HEK293 (cell line): Measurements from ENCODE around the gene COL8A1.

Source experiments
- CTCF ChIP-seq: fragments of 450-650 bp; formaldehyde crosslinking; IDR thresholded peaks from 2 replicates; pipeline ENCODE4 v1.5.1; 2016; ENCODE audit warnings: missing biosample characterization, missing genetic modification characterization
- KLF16 ChIP-seq: fragments of 450-650 bp; formaldehyde crosslinking; IDR thresholded peaks from 2 replicates; pipeline ENCODE4 v1.5.1; 2017; ENCODE audit warnings: missing biosample characterization, missing genetic modification characterization
- ZBTB44 ChIP-seq: fragments of 450-650 bp; IDR thresholded peaks from 2 replicates; pipeline ENCODE4 v1.5.1; 2018; ENCODE audit warnings: missing biosample characterization, mild to moderate bottlenecking, missing genetic modification characterization
- ZNF146 ChIP-seq: fragments of 450-650 bp; formaldehyde crosslinking; IDR thresholded peaks from 2 replicates; pipeline ENCODE4 v1.5.1; 2016; ENCODE audit warnings: missing biosample characterization, missing genetic modification characterization
- ZNF148 ChIP-seq: fragments of 450-650 bp; formaldehyde crosslinking; IDR thresholded peaks from 2 replicates; pipeline ENCODE4 v1.5.0; 2017; ENCODE audit warnings: missing biosample characterization, missing genetic modification characterization, borderline replicate concordance
- ZNF155 ChIP-seq: fragments of 450-650 bp; formaldehyde crosslinking; IDR thresholded peaks from 2 replicates; pipeline ENCODE4 v1.5.1; 2016; ENCODE audit warnings: missing biosample characterization, missing genetic modification characterization
- ZNF292 ChIP-seq: fragments of 450-650 bp; formaldehyde crosslinking; IDR thresholded peaks from 2 replicates; pipeline ENCODE4 v1.5.1; 2016; ENCODE audit warnings: low read depth, missing biosample characterization, missing genetic modification characterization, borderline replicate concordance
- ZNF311 ChIP-seq: fragments of 450-650 bp; formaldehyde crosslinking; IDR thresholded peaks from 2 replicates; pipeline ENCODE4 v1.5.1; 2017; ENCODE audit warnings: missing biosample characterization, missing genetic modification characterization, borderline replicate concordance
- ZSCAN23 ChIP-seq: fragments of 450-650 bp; formaldehyde crosslinking; IDR thresholded peaks from 2 replicates; pipeline ENCODE4 v1.5.1; 2016; ENCODE audit warnings: missing biosample characterization, missing genetic modification characterization

GRCh38 chr3:99846477-99847160 lies 208.2 kb downstream of the COL8A1 start:
- TF ChIP-seq KLF16 (no peak), CTCF (tag by site-specific recombination) (no peak), ZNF148 (tag by site-specific recombination) (no peak), ZNF146 (tag by site-specific recombination) (no peak), ZBTB44 (tag by site-specific recombination) (no peak), ZNF292 (no peak), ZNF311 (tag by site-specific recombination) (no peak), ZSCAN23 (tag by site-specific recombination) (no peak), ZNF155 (tag by site-specific recombination) (no peak)
